Stimulated activated CD4-positive, alpha-beta T cell treated with anti-CD3 and anti-CD28 coated beads, Interleukin-15, amount 100 ng/mL, for 24 hours (primary cell): Measurements from ENCODE around the gene PARVA.

Source experiments
- DNase-seq: peaks from one replicate; pipeline ENCODE4 v3.0.0-alpha.2; 2020

Gene PARVA

GRCh38 chr11:12560362-12560761 lies 183.0 kb downstream of the PARVA start:
- no peak for DNase-seq

- no peak for DNase-seq
These were observed 183.5 kb downstream of the PARVA start for GRCh38 chr11:12560861-12561260.

- DNase-seq, result no peak
These were observed 186.6 kb downstream of the PARVA start for GRCh38 chr11:12564012-12564411.

- DNase-seq, result no peak
These were observed 188.0 kb downstream of the PARVA start for GRCh38 chr11:12565406-12565805.

GRCh38 chr11:12567746-12568460 lies 190.5 kb downstream of the PARVA start:
- DNase-seq, result no peak

GRCh38 chr11:12569499-12570425 lies 192.4 kb downstream of the PARVA start:
- no peak for DNase-seq

GRCh38 chr11:12573707-12574485 lies 196.5 kb downstream of the PARVA start:
- DNase-seq, result no peak

- DNase-seq, result no peak
These were observed 200.6 kb downstream of the PARVA start for GRCh38 chr11:12577725-12578644.

- no peak for DNase-seq
These were observed 204.0 kb downstream of the PARVA start for GRCh38 chr11:12581416-12581815.

GRCh38 chr11:12581923-12582322 lies 204.6 kb downstream of the PARVA start:
- no peak for DNase-seq
